ENCODE measurements around the gene WDR49.
"Not testable (repeated sequence)": the region's sequence is repeated elsewhere in the genome, so short reads cannot be mapped to it uniquely, and the experiment has no call there.

WDR49 gene

GRCh38 chr3:167631471-167631870 lies 22.3 kb downstream of the WDR49 start:
- DNase-seq (ENCODE audit: low read depth, low spot score): no peak
- no peak overlapping the region for H3K4me3 ChIP-seq (ENCODE audit: insufficient read length, low read depth)
- no peaks in the 10 kb centered on the region for H3K9me3 ChIP-seq (ENCODE audit: insufficient read depth, low read length)
- H3K4me1 ChIP-seq (ENCODE audit: insufficient read depth, insufficient read length): no peaks in the 10 kb centered on the region
- TF ChIP-seq SUZ12 (IDR thresholded peaks at IDR 0.05; ENCODE audit: extremely low read depth, insufficient read depth, insufficient read length): no peak
- no peak for TF ChIP-seq YY1 (IDR thresholded peaks at IDR 0.05; ENCODE audit: insufficient read depth, insufficient read length)
- TF ChIP-seq ZNF274 (IDR thresholded peaks at IDR 0.05; ENCODE audit: low read depth, low read length): no peak
- no peaks in the 10 kb centered on the region for H3K27me3 ChIP-seq (ENCODE audit: insufficient read depth, insufficient read length)
- H3K9ac ChIP-seq (ENCODE audit: insufficient read length, low read depth): no peak overlapping the region
- no peaks in the 10 kb centered on the region for H3K36me3 ChIP-seq (ENCODE audit: insufficient read depth, insufficient read length, low read length)

GRCh38 chr3:167626490-167626889 lies 27.3 kb downstream of the WDR49 start:
- no peak for DNase-seq (ENCODE audit: low read depth, low spot score)
- no peak for TF ChIP-seq YY1 (IDR thresholded peaks at IDR 0.05; ENCODE audit: insufficient read depth, insufficient read length)
- no peak for TF ChIP-seq SUZ12 (IDR thresholded peaks at IDR 0.05; ENCODE audit: extremely low read depth, insufficient read depth, insufficient read length)
- no peak for TF ChIP-seq ZNF274 (IDR thresholded peaks at IDR 0.05; ENCODE audit: low read depth, low read length)

DNA sequence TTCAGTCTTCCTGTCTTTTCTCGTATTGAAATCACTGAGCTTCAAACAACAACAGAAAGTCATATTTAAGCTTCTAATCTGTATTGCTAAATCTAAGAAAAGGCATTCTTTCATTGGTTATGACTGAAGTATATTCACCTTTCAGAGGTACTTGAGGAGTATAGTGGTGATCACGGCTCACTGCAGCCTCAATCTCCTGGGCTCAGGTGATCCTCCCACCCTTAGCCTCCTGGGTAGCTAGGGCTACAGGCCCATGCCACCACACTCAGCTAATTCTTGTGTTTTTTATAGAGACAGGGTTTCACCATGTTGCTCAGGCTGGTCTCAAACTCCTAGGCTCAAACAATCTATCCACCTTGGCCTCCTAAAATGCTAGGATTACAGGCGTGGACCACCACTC lies 38.7 kb downstream of the WDR49 start:
- Histone ChIP-seq H3K9me3 (ENCODE audit: insufficient read depth, low read length) (no peaks in the 10 kb centered on the region), H3K9ac (ENCODE audit: insufficient read length, low read depth) (no peak overlapping the region), H3K4me3 (ENCODE audit: insufficient read length, low read depth) (no peak overlapping the region), H3K27me3 (ENCODE audit: insufficient read depth, insufficient read length) (no peaks in the 10 kb centered on the region), H3K4me1 (ENCODE audit: insufficient read depth, insufficient read length) (no peaks in the 10 kb centered on the region), H3K36me3 (ENCODE audit: insufficient read depth, insufficient read length, low read length) (no peaks in the 10 kb centered on the region)
- DNase-seq (ENCODE audit: low read depth, low spot score): no peak
- TF ChIP-seq YY1 (IDR thresholded peaks at IDR 0.05; ENCODE audit: insufficient read depth, insufficient read length) (no peak), ZNF274 (IDR thresholded peaks at IDR 0.05; ENCODE audit: low read depth, low read length) (no peak), SUZ12 (IDR thresholded peaks at IDR 0.05; ENCODE audit: extremely low read depth, insufficient read depth, insufficient read length) (no peak)

More at GRCh38 chr3:167626490-167626889, 27.3 kb downstream of the WDR49 start:
- no peak overlapping the region for H3K9ac ChIP-seq (ENCODE audit: insufficient read length, low read depth)
- H3K4me3 ChIP-seq (ENCODE audit: insufficient read length, low read depth): no peak overlapping the region
- H3K4me1 ChIP-seq (ENCODE audit: insufficient read depth, insufficient read length): no peaks in the 10 kb centered on the region
- no peaks in the 10 kb centered on the region for H3K27me3 ChIP-seq (ENCODE audit: insufficient read depth, insufficient read length)
- H3K36me3 ChIP-seq (ENCODE audit: insufficient read depth, insufficient read length, low read length): no peaks in the 10 kb centered on the region
- no peaks in the 10 kb centered on the region for H3K9me3 ChIP-seq (ENCODE audit: insufficient read depth, low read length)

GRCh38 chr3:167614196-167614595 lies 39.5 kb downstream of the WDR49 start:
- not testable (repeated sequence) for H3K4me1 ChIP-seq (ENCODE audit: insufficient read depth, insufficient read length); DNase-seq (ENCODE audit: low read depth, low spot score); H3K9me3 ChIP-seq (ENCODE audit: insufficient read depth, low read length); H3K9ac ChIP-seq (ENCODE audit: insufficient read length, low read depth); H3K4me3 ChIP-seq (ENCODE audit: insufficient read length, low read depth); H3K36me3 ChIP-seq (ENCODE audit: insufficient read depth, insufficient read length, low read length); H3K27me3 ChIP-seq (ENCODE audit: insufficient read depth, insufficient read length)

- Histone ChIP-seq H3K4me1 (ENCODE audit: insufficient read depth, insufficient read length) (no peaks in the 10 kb centered on the region), H3K27me3 (ENCODE audit: insufficient read depth, insufficient read length) (no peaks in the 10 kb centered on the region), H3K4me3 (ENCODE audit: insufficient read length, low read depth) (no peak overlapping the region), H3K36me3 (ENCODE audit: insufficient read depth, insufficient read length, low read length) (no peaks in the 10 kb centered on the region), H3K9me3 (ENCODE audit: insufficient read depth, low read length) (no peaks in the 10 kb centered on the region), H3K9ac (ENCODE audit: insufficient read length, low read depth) (no peak overlapping the region)
- TF ChIP-seq ZNF274 (IDR thresholded peaks at IDR 0.05; ENCODE audit: low read depth, low read length) (no peak), YY1 (IDR thresholded peaks at IDR 0.05; ENCODE audit: insufficient read depth, insufficient read length) (no peak), SUZ12 (IDR thresholded peaks at IDR 0.05; ENCODE audit: extremely low read depth, insufficient read depth, insufficient read length) (no peak)
- DNase-seq (ENCODE audit: low read depth, low spot score): no peak
Measured at GRCh38 chr3:167611718-167612117, 42.0 kb downstream of the WDR49 start.

DNA sequence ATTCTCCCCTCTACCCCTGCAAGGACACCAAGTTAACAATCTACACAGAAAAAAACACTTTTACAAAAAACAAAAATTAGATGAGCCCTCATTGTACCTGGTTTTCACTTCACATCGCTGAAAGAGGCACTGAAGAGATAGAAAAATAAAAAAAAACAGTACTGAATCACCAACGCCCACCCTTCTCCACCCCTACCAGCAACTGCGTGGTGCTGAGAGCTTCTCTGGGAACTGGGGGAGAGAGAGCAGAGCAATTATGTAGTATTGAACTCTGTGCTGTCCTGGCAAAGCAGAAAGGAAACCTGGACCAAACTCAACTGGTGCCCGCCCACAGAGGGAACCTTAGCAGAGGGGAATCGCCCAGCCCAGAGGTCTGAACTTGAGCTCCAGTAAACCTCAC lies 44.6 kb downstream of the WDR49 start:
- Histone ChIP-seq H3K9ac (ENCODE audit: insufficient read length, low read depth) (no peak overlapping the region), H3K4me1 (ENCODE audit: insufficient read depth, insufficient read length) (no peaks in the 10 kb centered on the region), H3K4me3 (ENCODE audit: insufficient read length, low read depth) (no peak overlapping the region), H3K27me3 (ENCODE audit: insufficient read depth, insufficient read length) (no peaks in the 10 kb centered on the region), H3K9me3 (ENCODE audit: insufficient read depth, low read length) (no peaks in the 10 kb centered on the region), H3K36me3 (ENCODE audit: insufficient read depth, insufficient read length, low read length) (no peaks in the 10 kb centered on the region)
- TF ChIP-seq YY1 (IDR thresholded peaks at IDR 0.05; ENCODE audit: insufficient read depth, insufficient read length) (no peak), ZNF274 (IDR thresholded peaks at IDR 0.05; ENCODE audit: low read depth, low read length) (no peak), SUZ12 (IDR thresholded peaks at IDR 0.05; ENCODE audit: extremely low read depth, insufficient read depth, insufficient read length) (no peak)
- no peak for DNase-seq (ENCODE audit: low read depth, low spot score)

- no peak for DNase-seq (ENCODE audit: low read depth, low spot score)
- no peak overlapping the region for H3K9ac ChIP-seq (ENCODE audit: insufficient read length, low read depth)
- no peaks in the 10 kb centered on the region for H3K4me1 ChIP-seq (ENCODE audit: insufficient read depth, insufficient read length)
- H3K9me3 ChIP-seq (ENCODE audit: insufficient read depth, low read length): no peaks in the 10 kb centered on the region
- TF ChIP-seq YY1 (IDR thresholded peaks at IDR 0.05; ENCODE audit: insufficient read depth, insufficient read length): no peak
- no peak for TF ChIP-seq ZNF274 (IDR thresholded peaks at IDR 0.05; ENCODE audit: low read depth, low read length)
- TF ChIP-seq SUZ12 (IDR thresholded peaks at IDR 0.05; ENCODE audit: extremely low read depth, insufficient read depth, insufficient read length): no peak
- no peak overlapping the region for H3K4me3 ChIP-seq (ENCODE audit: insufficient read length, low read depth)
- no peaks in the 10 kb centered on the region for H3K36me3 ChIP-seq (ENCODE audit: insufficient read depth, insufficient read length, low read length)
- no peaks in the 10 kb centered on the region for H3K27me3 ChIP-seq (ENCODE audit: insufficient read depth, insufficient read length)
Measured at GRCh38 chr3:167606836-167607235, 46.9 kb downstream of the WDR49 start.

DNA sequence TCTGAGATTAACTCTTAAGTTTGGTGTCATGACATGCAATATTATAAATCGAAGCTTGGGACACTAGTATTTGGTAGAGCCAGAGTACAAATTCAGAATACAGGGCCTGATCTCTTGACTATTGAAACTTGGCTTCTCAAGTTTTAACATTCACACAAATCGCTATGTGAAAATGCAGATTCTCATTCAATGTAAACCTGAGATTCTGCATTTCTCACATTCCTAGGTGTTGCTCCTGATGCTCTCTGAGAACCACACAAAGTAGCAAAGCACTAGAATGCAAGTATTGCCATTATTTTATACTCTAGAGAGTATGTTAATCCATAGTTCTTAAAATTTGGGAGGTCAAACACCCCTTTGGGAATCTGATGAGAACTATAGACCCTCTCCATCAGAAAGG lies 47.9 kb downstream of the WDR49 start:
- Histone ChIP-seq H3K4me1 (ENCODE audit: insufficient read depth, insufficient read length) (no peaks in the 10 kb centered on the region), H3K9ac (ENCODE audit: insufficient read length, low read depth) (no peak overlapping the region), H3K27me3 (ENCODE audit: insufficient read depth, insufficient read length) (no peaks in the 10 kb centered on the region), H3K9me3 (ENCODE audit: insufficient read depth, low read length) (no peaks in the 10 kb centered on the region), H3K4me3 (ENCODE audit: insufficient read length, low read depth) (no peak overlapping the region), H3K36me3 (ENCODE audit: insufficient read depth, insufficient read length, low read length) (no peaks in the 10 kb centered on the region)
- no peak for DNase-seq (ENCODE audit: low read depth, low spot score)
- TF ChIP-seq YY1 (IDR thresholded peaks at IDR 0.05; ENCODE audit: insufficient read depth, insufficient read length): no peak
- no peak for TF ChIP-seq SUZ12 (IDR thresholded peaks at IDR 0.05; ENCODE audit: extremely low read depth, insufficient read depth, insufficient read length)
- TF ChIP-seq ZNF274 (IDR thresholded peaks at IDR 0.05; ENCODE audit: low read depth, low read length): no peak
